NT2/D1 (cell line): Measurements from ENCODE around the gene PTPRG.

Source experiments
- DNase-seq: peaks from one replicate; pipeline ENCODE4 v3.0.0-alpha.2; 2011; ENCODE audit warnings: low read depth, low spot score
- H3K27me3 ChIP-seq: 2 replicates; pipeline ENCODE4 v1.6.0; 2011; ENCODE audit warnings: mild to moderate bottlenecking; ENCODE audit not compliant: insufficient read length, insufficient read depth
- H3K36me3 ChIP-seq: 2 replicates; pipeline ENCODE4 v1.6.1; 2011; ENCODE audit warnings: mild to moderate bottlenecking, low read length, mixed read lengths; ENCODE audit not compliant: insufficient read depth, insufficient read length
- H3K4me1 ChIP-seq: 2 replicates; pipeline ENCODE4 v1.5.1; 2011; ENCODE audit not compliant: insufficient read depth, insufficient read length
- H3K4me3 ChIP-seq: 2 replicates; pipeline ENCODE4 v1.5.1; 2011; ENCODE audit warnings: low read depth; ENCODE audit not compliant: insufficient read length
- H3K9ac ChIP-seq: 2 replicates; pipeline ENCODE4 v1.6.0; 2011; ENCODE audit warnings: low read depth; ENCODE audit not compliant: insufficient read length
- H3K9me3 ChIP-seq: 2 replicates; pipeline ENCODE4 v1.5.1; 2011; ENCODE audit warnings: mild to moderate bottlenecking, low read length; ENCODE audit not compliant: insufficient read depth
- SUZ12 ChIP-seq: IDR thresholded peaks from 2 replicates; pipeline ENCODE4 v1.6.1; 2011; ENCODE audit not compliant: insufficient read length, insufficient read depth; ENCODE audit errors: extremely low read depth
- YY1 ChIP-seq: IDR thresholded peaks from 2 replicates; pipeline ENCODE4 v1.6.1; 2011; ENCODE audit not compliant: insufficient read length, insufficient read depth
- ZNF274 ChIP-seq: IDR thresholded peaks from 2 replicates; pipeline ENCODE4 v1.6.1; 2011; ENCODE audit warnings: mild to moderate bottlenecking, low read depth, low read length

Gene PTPRG

GRCh38 chr3:61600195-61600594 is 38.8 kb downstream of the PTPRG start:
- TF ChIP-seq YY1 (no peak), ZNF274 (no peak), SUZ12 (no peak)
- Histone ChIP-seq H3K9me3 (peaks cover 11% of the 10 kb centered on the region; the same call in 1 of the 2 replicates), H3K27me3 (no peaks in the 10 kb centered on the region), H3K9ac (no peak overlapping the region), H3K36me3 (peaks cover 11% of the 10 kb centered on the region), H3K4me3 (no peak overlapping the region), H3K4me1 (no peaks in the 10 kb centered on the region)
- no peak for DNase-seq

- no peaks in the 10 kb centered on the region for H3K4me1 ChIP-seq
Measured at GRCh38 chr3:61601831-61602230, 40.5 kb downstream of the PTPRG start.

GRCh38 chr3:61602466-61602865 is 41.1 kb downstream of the PTPRG start:
- Histone ChIP-seq H3K9me3 (peaks cover 11% of the 10 kb centered on the region; the same call in 1 of the 2 replicates), H3K9ac (no peak overlapping the region), H3K4me1 (no peaks in the 10 kb centered on the region), H3K36me3 (peaks cover 21% of the 10 kb centered on the region), H3K27me3 (no peaks in the 10 kb centered on the region), H3K4me3 (no peak overlapping the region)
- no peak for TF ChIP-seq ZNF274
- TF ChIP-seq YY1: no peak
- TF ChIP-seq SUZ12: no peak
- DNase-seq: no peak

More at GRCh38 chr3:61601831-61602230, 40.5 kb downstream of the PTPRG start:
- TF ChIP-seq ZNF274 (no peak), YY1 (no peak), SUZ12 (no peak)
- no peak for DNase-seq
- Histone ChIP-seq H3K9me3 (peaks cover 11% of the 10 kb centered on the region; the same call in 1 of the 2 replicates), H3K9ac (no peak overlapping the region), H3K36me3 (peaks cover 19% of the 10 kb centered on the region), H3K4me3 (no peak overlapping the region), H3K27me3 (no peaks in the 10 kb centered on the region)

- TF ChIP-seq ZNF274: no peak
- no peak for TF ChIP-seq YY1
- TF ChIP-seq SUZ12: no peak
- no peak for DNase-seq
- Histone ChIP-seq H3K4me3 (no peak overlapping the region), H3K27me3 (no peaks in the 10 kb centered on the region), H3K9ac (no peak overlapping the region), H3K36me3 (peaks cover 21% of the 10 kb centered on the region), H3K9me3 (peaks cover 11% of the 10 kb centered on the region; the same call in 1 of the 2 replicates), H3K4me1 (no peaks in the 10 kb centered on the region)
Measured at GRCh38 chr3:61605589-61606175, 44.3 kb downstream of the PTPRG start.

GRCh38 chr3:61606196-61606595 is 44.8 kb downstream of the PTPRG start:
- TF ChIP-seq SUZ12: no peak
- no peak for TF ChIP-seq YY1
- TF ChIP-seq ZNF274: no peak
- Histone ChIP-seq H3K27me3 (no peaks in the 10 kb centered on the region), H3K4me3 (no peak overlapping the region), H3K9me3 (peaks cover 11% of the 10 kb centered on the region; the same call in 1 of the 2 replicates), H3K36me3 (peaks cover 23% of the 10 kb centered on the region), H3K4me1 (no peaks in the 10 kb centered on the region), H3K9ac (no peak overlapping the region)
- DNase-seq: no peak

GRCh38 chr3:61608072-61608471 is 46.7 kb downstream of the PTPRG start:
- no peak for DNase-seq
- Histone ChIP-seq H3K4me3 (no peak overlapping the region), H3K9ac (no peak overlapping the region), H3K4me1 (no peaks in the 10 kb centered on the region), H3K9me3 (peaks cover 3% of the 10 kb centered on the region; the same call in 1 of the 2 replicates), H3K27me3 (no peaks in the 10 kb centered on the region), H3K36me3 (peaks cover 20% of the 10 kb centered on the region)
- TF ChIP-seq YY1 (no peak), ZNF274 (no peak), SUZ12 (no peak)

- no peak for DNase-seq
- no peak for TF ChIP-seq SUZ12
- TF ChIP-seq YY1: no peak
- no peak for TF ChIP-seq ZNF274
- no peak overlapping the region for H3K9ac ChIP-seq
Measured at GRCh38 chr3:61608711-61609110, 47.3 kb downstream of the PTPRG start.

More at GRCh38 chr3:61608711-61609110, 47.3 kb downstream of the PTPRG start:
- no peak overlapping the region for H3K4me3 ChIP-seq
- H3K4me1 ChIP-seq: no peaks in the 10 kb centered on the region
- no peaks in the 10 kb centered on the region for H3K9me3 ChIP-seq
- no peaks in the 10 kb centered on the region for H3K27me3 ChIP-seq
- peaks cover 15% of the 10 kb centered on the region for H3K36me3 ChIP-seq
